ENCODE data around the gene CLIP3. TPM values are rescaled to one million over a fixed set of nuclear protein-coding genes. Genes with fewer than 3 reads are reported as not detected.

The CLIP3 gene
- polyA plus RNA-seq, 10 donors = 13.8 to 22.7 (median 18.7) TPM

DNA sequence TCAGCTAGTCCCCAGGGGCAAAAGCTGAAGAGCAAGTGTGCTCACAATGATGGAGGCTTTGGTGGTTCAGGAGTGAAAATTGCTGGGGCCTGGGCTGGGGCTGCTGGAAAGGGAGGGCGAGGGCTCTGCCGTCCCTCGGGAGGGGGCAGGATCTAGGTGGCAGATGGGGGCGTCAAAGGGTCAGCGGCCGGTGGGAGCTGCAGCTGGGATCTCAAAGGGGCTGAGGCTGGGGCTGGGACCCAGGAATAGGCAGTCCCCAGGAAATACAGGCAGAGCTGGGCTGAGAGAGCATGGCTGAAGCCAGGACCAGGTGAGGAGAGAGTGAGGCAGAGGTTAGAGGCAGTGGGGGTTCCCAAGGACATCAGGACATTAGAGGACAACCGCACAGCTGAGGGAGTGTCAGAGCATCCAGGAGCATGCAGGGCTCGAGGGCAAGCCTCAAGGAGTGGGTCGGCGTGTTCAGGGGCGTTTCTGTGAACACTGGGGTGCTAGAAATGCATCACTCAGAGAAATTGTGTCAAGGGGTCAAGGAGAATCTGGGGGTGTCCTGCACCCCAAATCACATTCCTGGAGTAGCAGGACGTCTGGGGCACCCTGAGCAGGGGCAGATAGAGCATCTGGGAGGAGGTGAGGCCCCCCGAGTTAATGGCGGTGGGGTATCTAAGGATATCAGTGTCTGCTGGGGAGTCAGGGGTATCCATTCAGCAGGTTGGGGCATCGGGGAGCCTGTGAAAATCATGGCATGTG lies 22.9 kb downstream of the CLIP3 start:
- DNase-seq = no peak

DNA sequence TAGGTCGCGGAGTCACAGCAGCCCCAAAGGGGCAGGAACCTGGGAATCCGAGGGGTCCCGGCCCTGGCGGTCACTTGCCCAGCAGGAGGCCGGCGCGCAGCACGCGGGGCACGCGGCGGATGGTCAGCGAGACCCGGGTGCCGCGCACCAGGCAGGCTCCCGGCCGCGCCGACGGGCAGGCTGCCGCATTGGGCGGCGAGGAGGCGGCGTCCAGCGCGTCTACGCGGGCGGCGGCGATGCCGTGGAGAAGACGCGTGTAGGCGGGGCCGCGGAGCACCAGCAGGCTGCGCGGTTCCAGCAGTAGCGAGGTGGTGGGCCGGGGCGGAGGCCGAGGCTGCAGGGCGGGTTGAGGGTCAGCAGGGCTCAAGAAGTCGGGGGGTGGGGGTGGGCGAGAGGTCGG lies 23.5 kb downstream of the CLIP3 start:
- DNase-seq = peak; percentile 43 to 82 (median 76)

DNA sequence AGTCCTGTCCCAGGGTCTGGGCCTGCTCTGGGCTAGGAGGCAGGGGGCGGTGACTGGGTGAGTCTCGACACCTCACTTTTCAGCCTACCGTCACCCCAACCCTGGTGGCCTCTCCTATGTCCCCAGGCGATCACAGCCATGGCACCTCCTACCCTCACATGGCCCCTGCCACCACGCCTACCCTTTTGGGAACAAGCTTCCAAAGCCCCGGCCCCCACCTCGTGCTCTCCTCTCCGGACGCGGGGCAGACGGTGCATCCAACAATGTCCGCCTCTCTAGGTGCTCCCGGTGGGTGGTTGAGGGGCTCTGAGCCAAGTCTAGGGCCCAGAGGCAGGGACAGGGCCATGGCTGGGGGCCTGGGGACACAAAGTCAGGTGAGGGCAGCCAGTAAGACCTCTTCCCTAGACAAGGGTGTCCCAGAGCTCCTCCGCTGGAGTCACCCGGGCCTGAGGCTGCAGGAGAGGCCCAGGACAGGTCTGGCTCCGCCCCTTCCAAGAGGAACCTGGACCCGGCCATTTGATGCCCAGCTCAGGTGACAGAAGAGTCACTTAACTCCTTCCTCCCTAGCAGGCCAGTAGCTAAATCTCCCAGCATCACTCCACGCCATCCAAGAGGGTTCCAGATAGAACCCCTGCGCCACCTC lies 24.2 kb downstream of the CLIP3 start, which contains the start of gene SYNE4:
Gene SYNE4 (minus strand): TSS at position 478 of the 643 bp plus-strand sequence. CDS start 132 bp downstream, at position 346.
- no peak for DNase-seq

DNA sequence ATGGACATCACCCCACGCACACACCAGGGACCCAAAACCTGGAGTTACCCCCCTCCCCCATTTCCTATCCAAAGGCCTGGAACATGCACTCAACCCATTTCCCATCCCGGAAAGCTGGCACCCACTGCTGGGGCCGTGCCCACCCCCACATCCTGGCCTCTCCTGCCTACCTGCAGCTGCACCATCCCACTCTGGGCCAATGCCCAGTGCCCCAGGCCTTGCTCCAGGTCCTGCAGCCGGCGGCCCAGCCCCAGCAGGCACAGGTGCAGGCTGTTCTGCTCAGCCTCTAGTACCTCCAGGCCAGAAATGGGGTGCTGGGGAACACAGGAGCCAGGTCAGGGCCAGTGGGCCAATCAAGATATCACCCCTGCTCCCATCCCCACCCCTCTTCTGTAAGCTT lies 25.7 kb downstream of the CLIP3 start:
- no peak for DNase-seq

DNA sequence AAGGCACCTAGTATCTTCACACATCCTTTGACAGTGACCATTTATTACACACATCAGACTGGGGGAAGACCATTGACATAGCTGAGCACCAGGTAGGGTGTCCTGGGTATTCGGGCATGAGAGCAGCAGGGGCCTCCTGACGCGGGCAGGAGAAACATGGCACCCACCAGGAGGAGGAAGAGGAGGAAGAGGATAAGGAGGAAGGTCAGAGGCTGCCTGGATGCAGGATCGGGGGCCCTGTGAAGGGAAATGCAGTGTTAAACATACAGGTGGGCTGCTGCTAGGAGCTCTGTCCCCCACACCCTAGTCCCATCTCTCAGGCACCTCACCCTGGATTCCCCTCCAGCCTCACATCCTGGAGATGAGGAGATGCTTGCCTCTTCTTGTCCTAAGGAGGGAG lies 29.4 kb downstream of the CLIP3 start:
- DNase-seq = no peak

DNA sequence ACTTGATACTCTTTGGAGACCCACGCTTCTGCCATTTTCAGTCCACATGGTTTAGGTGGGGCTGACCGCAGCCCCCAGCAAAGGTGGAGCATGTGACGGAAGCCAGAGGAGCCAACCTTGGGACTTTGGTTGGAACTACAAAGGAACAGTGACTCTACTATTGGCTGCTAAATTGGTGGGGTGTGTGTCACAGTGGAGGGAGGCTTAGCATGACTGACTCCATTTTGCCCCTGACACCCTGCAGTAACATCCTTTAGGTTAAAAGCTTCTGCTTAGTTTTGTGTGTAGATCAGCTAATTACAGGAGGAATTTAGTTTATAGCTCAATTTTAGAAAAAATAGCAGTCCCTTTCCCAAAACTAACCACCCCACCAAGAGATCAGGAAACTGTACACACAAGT lies 31.1 kb downstream of the CLIP3 start:
- DNase-seq = no peak

DNA sequence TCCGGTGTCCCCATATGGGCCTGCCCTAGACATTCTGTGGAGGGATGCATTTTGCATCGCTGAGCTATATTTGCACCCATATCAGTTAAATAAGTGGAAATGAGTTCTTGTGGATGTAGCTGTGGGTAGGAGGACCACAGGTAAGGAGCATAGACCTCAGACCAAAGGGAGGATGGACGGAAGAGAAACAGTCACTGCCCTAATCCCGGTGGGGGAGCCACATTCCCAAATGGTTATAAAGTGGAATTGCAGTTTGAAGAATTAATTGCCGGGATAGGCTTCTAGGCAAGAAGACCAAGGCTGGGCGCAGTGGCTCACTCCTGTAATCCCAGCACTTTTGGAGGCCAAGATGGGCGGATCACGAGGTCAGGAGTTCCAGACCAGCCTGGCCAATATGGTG lies 35.9 kb downstream of the CLIP3 start:
- no peak for DNase-seq

DNA sequence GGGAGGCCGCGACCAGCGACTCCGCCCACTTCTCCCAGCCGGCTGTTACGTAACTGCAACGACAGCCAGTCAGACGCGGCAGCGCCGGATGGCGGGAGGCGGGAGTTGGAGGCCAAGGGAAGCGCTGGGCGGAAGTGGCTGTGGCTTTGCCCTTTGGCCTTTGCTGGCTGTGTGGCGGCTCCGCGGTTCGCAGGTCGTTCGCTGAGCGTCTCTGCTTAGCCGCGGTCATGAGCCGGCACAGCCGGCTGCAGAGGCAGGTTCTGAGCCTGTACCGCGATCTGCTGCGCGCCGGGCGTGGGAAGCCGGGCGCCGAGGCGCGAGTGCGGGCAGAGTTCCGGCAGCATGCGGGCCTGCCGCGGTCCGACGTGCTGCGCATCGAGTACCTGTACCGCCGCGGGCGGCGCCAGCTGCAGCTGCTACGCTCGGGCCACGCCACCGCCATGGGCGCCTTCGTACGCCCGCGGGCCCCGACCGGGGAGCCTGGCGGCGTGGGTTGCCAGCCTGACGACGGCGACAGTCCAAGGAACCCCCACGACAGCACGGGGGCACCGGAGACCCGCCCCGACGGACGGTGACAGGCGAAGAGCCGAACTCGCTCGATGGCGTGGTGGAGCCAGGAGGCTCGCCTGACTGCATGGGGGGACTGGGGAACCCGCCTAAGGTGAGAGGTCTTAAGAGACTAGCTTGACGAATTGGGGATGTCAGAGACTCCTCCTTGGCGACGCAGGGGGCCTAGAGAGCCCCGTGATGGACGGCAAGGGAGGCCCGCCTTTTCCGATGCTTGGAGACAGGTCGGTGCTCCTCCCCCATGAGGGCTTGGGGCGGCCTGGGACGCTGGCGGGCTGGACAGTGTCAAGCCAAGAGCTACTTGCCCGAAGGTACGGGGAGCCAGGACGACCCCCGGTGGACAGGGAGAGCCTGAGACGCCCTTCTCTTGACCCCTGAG lies 37.4 kb downstream of the CLIP3 start, which contains the start of gene SDHAF1:
Gene SDHAF1 (plus strand): TSS at position 141 of the 946 bp plus-strand sequence. CDS start 87 bp downstream, at position 228.
- peak; percentile 91 to 97 (median 94) for DNase-seq

DNA sequence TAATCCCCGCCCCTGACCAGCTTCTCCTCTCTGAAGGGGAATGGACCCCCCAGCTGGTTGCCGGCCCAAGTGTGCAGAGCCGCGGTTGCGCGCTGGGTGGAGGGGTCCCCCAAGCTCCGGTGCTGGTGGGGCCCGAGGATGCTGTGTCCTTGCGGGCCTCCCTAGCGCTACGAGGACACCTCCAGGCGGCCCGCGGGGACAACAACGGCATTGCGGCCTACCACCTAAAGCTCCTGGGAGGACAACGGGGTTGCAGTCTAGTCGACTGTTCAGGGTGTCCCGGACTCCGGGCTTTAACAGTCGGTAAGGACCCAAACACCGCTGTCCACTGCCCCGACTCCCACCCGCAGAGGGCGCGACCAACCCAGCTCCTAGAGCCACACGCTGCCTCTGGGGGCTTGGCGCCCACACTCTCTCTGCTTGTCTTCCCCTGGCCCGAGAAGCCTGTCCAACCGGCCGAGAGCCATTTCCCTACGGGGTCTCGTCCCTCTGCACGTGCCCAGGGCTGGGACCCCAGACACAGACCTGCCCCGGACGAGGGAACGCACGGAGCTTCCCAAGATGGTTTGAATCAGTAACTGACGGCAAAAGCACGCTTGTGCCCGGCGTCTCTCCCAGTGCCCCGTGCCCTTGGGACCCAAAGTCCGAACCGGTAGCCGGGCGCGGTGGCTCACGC lies 38.6 kb downstream of the CLIP3 start:
- peak in 1 of 3 donors; percentile 48 for DNase-seq

DNA sequence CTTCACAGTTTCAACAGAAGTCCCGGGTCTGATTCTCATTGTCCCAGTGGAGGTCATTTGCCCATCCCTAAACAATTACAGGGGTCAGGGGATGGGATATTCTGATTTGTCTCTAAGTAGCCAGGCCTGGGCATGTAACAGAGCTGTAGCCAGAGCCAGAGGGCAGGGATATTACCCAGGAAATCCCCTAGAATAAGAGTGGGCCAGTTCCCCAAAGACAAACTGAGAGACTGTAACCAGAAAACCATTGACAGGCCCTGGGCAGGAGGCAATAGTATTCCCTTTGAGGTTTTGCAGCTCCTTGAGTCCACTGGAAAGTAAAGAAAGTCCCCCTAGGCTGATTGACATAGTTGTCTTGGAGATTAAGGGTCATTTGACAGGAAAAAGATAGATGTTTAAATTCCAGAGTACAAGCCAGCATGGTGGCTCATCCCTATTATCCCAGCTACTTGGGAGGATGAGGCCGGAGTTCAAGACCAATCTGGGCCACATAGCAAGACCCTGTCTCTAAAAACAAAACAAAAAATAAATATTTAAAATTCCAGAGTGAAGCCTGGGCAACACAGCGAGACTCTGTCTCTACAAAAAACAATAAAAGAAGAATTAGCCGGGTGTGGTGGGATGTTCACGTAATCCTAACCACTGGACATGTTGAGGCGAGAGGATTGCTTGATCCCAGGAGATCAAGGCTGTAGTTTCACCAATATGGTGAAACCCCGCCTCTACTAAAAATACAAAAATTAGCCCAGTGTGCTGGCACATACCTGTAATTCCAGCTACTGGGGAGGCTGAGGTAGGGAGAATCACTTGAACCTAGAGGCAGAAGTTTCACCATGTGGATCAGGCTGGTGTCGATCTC lies 39.5 kb downstream of the CLIP3 start:
- no peak for DNase-seq

DNA sequence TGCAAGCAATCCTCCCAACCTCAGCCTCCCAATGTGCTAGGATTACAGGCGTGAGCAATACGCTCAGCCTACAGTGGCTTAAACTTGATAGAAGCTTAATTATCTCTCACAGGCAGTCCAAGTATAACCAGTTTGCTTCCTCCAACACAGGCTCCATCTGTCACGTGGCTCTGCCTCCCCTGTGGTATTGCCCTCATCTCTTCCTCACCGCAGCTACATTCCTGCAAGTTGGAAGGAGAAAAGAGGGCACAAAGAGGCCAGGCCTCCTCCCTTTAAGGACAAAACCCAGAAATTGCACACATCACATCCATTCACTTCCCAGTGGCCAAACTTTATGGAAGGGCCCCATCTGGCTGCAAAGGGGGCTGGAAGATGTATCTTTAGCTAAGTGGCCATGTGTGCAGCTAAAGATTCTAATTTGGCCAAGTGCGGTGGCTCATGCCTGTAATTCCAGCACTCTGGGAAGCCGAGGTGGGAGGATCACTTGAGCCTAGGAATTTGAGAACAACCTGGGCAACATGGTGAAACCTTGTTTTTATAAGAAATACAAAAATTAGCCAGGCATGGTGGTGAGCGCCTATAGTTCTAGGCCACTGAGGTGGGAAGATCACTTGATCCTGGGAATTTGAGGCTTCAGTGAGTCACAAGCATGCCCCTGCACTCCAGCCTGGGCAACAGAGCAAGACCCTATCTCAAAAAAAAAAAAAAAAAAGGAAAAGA lies 40.8 kb downstream of the CLIP3 start:
- no peak for DNase-seq

DNA sequence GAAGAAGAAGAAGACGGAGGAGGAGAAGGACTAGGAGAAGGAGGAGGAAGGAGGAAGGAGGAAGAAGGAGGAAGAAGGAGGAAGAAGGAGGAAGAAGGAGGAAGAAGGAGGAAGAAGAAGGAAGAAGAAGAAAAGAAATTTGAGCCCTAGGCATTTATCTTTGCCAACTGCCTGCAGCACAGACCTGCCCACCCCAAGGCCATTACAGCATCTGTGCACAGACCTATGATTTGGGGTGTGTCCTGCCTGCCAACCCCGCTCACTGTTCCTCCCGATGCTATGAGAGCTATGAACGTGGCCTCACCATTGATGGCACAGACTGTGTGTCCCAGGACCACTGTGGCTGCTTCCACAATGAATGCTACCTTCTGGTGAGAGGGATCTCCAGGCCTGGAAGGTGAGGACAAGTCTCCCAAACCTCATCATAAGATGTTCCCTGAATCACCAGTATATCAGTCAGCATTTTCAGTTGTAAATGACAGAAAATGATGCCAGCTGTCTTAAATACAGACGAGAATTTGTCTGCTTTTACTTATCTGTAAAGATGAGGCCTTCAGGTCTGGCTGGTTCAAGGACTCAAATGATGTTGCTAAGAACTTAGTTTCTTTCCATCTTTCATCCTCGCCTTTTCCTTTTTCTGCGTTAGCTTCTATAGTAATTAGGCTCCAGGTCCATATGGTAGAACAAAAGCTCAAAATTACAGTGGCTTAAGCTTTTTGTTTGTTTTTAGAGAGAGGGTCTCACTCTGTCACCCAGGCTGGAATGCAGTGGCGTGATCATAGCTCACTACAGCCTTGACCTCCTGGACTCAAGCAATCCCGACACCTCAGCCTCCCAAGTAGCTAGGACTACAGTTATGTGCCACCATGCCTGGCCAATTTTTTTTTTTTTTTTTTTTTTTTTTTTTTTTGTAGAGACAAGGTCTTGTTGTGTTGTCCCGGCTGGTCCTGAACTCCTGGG lies 41.6 kb downstream of the CLIP3 start:
- DNase-seq = no peak

DNA sequence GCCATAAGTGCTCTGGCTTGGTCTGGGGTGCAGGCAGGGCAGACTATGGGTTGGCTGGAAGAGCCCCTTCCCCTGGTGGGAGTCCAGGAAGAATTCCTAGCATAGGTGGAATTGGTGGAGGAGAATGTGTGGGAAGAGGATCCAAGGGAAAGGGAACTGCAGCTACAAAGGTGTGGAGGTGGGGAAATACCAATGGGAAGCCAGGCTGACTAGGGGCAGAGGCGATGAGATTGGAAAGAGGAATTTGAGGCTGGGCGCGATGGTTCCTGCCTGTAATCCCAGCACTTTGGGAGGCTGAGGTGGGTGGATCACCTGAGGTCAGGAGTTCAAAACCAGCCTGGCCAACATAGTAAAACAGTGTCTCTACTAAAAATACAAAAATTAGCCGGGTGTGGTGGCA lies 42.5 kb downstream of the CLIP3 start:
- DNase-seq = no peak

DNA sequence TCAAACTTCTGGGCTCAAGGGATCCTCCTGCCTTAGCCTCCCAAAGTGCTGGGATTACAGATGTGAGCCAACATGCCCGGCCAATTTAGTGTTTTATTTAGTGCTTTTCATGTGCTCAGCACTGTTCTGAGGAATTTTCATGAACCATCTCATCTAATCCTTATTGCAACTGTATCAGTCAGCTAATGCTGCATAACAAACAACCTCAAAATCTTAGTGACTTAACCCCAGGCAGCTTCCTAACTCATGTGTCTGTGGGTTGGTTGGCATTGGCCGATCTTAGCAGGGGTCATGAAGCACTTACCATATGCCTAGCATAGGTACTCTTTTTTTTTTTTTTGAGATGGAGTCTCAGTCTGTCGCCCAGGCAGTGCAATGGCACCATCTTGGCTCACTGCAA lies 43.8 kb downstream of the CLIP3 start:
- no peak for DNase-seq

DNA sequence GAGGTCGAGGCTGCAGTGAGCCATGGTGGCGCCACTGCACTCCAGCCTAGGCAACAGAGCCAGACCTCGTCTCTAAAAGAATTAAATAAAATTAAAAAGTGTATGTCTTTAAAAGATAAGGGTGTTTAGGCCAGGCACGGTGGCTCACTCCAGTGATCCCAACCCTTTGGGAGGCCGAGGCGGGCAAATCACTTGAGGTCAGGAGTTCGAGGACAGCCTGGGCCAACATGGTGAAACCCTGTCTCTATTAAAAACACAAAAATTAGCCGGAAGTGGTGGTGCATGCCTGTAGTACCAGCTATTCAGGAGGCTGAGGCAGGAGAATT lies 45.1 kb downstream of the CLIP3 start:
- no peak for DNase-seq

DNA sequence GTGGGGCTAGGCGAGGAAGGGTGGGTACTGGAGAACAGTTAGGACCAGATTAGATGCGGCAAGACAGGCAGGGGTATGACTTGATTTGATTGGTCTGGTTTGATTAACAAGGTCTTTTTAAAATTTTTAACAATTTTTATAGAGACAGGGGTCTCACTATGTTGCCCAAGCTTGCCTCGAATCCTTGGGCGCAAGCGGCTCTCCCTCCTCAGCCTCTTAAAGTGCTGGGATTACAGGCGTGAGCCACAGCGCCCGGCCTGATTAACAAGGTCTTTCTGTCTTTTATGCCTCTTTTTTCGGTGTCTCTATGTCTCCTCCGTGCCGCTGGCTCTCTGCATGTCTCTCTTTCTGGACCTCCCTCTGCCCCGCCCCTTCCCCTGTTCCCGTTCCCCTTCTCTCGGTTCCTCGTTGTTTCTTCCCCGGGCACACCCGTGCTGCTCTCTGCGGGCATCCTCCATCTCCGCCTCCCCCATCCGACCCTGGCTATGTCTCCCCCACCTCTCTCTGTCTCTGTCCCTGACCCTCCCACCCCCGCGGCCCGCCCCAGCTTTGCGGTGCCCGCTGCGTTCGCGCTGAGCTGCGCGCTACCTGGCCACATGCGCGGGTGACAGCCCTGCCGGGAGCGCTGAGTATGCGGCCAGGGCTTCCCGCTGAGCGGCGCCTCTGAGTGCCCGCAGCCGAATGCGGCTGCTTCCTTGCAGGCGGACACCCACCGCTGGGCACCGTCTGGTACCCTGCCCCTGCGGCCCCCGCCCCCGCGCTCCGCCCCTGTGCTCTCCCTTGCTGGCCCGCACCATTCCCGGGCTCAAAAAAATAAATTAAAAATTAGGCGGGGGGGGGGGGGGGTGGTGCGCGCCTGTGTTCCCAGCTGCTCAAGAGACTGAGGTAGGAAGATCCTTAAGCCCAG lies 45.8 kb downstream of the CLIP3 start:
- DNase-seq = no peak

DNA sequence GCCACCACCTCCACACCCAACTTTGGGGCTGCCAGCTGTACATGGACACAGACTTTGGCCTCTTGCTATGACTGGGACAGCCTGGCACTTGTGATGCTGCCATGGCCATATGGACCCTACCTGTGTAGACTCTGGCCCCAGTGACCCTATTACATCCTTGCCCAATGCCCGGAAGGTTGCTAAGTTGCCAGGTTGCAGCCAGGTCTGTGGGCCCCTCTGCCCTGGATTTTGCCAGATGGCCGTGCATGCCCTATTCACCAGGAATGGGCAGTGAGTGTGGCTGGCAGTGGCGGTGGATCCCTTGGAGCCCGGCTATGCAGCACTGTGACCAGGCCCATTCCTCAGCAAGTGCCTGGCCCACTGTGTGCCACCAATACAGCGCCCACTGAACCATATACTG lies 46.6 kb downstream of the CLIP3 start:
- DNase-seq = no peak

DNA sequence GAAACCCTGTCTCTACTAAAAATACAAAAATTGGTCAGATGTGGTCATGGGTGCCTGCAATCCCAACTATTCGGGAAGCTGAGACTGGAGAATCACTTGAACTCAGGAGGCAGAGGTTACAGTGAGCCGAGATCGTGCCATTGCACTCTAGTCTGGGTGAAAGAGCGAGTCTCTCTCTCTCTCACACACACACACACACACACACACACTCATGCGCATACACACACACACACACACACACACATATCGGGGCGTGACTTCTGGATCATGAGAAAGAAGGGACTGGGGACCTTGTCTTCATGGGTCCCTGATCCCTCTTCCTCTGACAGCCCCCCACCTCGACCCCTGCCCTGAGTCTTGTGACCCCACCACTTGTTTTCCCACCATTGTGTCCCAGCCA lies 49.5 kb downstream of the CLIP3 start:
- no peak for DNase-seq
